HG03060 (cell line): ENCODE data around the gene DNAJC30.

Experiments used
- ATAC-seq: cut with Tn5 transposase; IDR thresholded peaks from one replicate; pipeline ENCODE4 v1.9.1; 2021; ENCODE audit warnings: low read depth, moderate number of reproducible peaks; ENCODE audit not compliant: unreplicated experiment

Gene DNAJC30

GRCh38 chr7:73708961-73709549 is 25.8 kb upstream of the DNAJC30 start:
- ATAC-seq = no peak

- no peak for ATAC-seq
Measured at GRCh38 chr7:73707045-73707631, 23.9 kb upstream of the DNAJC30 start.

GRCh38 chr7:73706126-73707044 is 23.1 kb upstream of the DNAJC30 start:
- ATAC-seq = no peak

GRCh38 chr7:73705551-73705920 is 22.3 kb upstream of the DNAJC30 start:
- ATAC-seq = no peak

- no peak for ATAC-seq
Measured at GRCh38 chr7:73704640-73705550, 21.6 kb upstream of the DNAJC30 start.

GRCh38 chr7:73703757-73704639 is 20.7 kb upstream of the DNAJC30 start:
- no peak for ATAC-seq

GRCh38 chr7:73703225-73703624 is 20.0 kb upstream of the DNAJC30 start:
- no peak for ATAC-seq

GRCh38 chr7:73702665-73703064 is 19.4 kb upstream of the DNAJC30 start:
- no peak for ATAC-seq

- ATAC-seq = no peak
Measured at GRCh38 chr7:73702226-73702625, 19.0 kb upstream of the DNAJC30 start.

- ATAC-seq = no peak
Measured at GRCh38 chr7:73701357-73701995, 18.2 kb upstream of the DNAJC30 start.

- no peak for ATAC-seq
Measured at GRCh38 chr7:73700581-73701134, 17.4 kb upstream of the DNAJC30 start.

GRCh38 chr7:73700069-73700423 is 16.8 kb upstream of the DNAJC30 start:
- no peak for ATAC-seq

GRCh38 chr7:73699370-73700068 is 16.3 kb upstream of the DNAJC30 start:
- no peak for ATAC-seq

GRCh38 chr7:73698410-73698809 is 15.2 kb upstream of the DNAJC30 start:
- ATAC-seq = no peak

GRCh38 chr7:73696372-73696771 is 13.1 kb upstream of the DNAJC30 start:
- no peak for ATAC-seq

GRCh38 chr7:73690646-73691045 is 7.4 kb upstream of the DNAJC30 start:
- ATAC-seq = no peak

GRCh38 chr7:73688288-73688687 is 5.0 kb upstream of the DNAJC30 start:
- no peak for ATAC-seq

GRCh38 chr7:73685311-73685710 is 2.1 kb upstream of the DNAJC30 start:
- no peak for ATAC-seq
